Endothelial cell of umbilical vein (primary cell): ENCODE results near the gene CHL1.

ENCODE experiments used
- CTCF ChIP-seq, 2 donors: IDR thresholded peaks; 1 replicate in 1 of 2; 2 replicates in 1 of 2; pipeline ENCODE4 v1.5.1; 2011; ENCODE audit warnings: low read length in 2 of 2, mild to moderate bottlenecking in 2 of 2, moderate library complexity in 2 of 2, control low read depth in 1 of 2, inconsistent platforms in 1 of 2, low read depth in 1 of 2; ENCODE audit not compliant: insufficient read depth in 1 of 2; ENCODE audit errors: extremely low read depth in 1 of 2
- EZH2 ChIP-seq: IDR thresholded peaks from 2 replicates; pipeline ENCODE4 v1.6.1; 2012; ENCODE audit warnings: borderline replicate concordance, low read depth, mild to moderate bottlenecking, moderate library complexity, low read length, inconsistent platforms; ENCODE audit not compliant: severe bottlenecking
- GATA2 ChIP-seq: IDR thresholded peaks from 2 replicates; pipeline ENCODE4 v1.7.0; 2011; ENCODE audit warnings: low read depth, mild to moderate bottlenecking, moderate library complexity, mixed read lengths, low read length; ENCODE audit not compliant: insufficient read length, insufficient read depth
- JUN ChIP-seq: IDR thresholded peaks from 2 replicates; pipeline ENCODE4 v1.6.1; 2011; ENCODE audit warnings: borderline replicate concordance, low read depth; ENCODE audit not compliant: insufficient read length, insufficient read depth
- MAX ChIP-seq: IDR thresholded peaks from 2 replicates; pipeline ENCODE4 v1.6.1; 2011; ENCODE audit not compliant: insufficient read depth, insufficient read length
- MYC ChIP-seq: IDR thresholded peaks from one replicate; pipeline ENCODE4 v1.6.1; 2011; ENCODE audit warnings: mild to moderate bottlenecking, low read depth, low read length
- POLR2A ChIP-seq: IDR thresholded peaks from 2 replicates; pipeline ENCODE4 v1.6.1; 2012; ENCODE audit warnings: low read depth, mild to moderate bottlenecking, control low read depth, low read length
- POLR2AphosphoS5 ChIP-seq: IDR thresholded peaks from 2 replicates; pipeline ENCODE4 v1.6.1; 2012; ENCODE audit warnings: low read depth, mild to moderate bottlenecking, control low read depth, low read length, moderate library complexity; ENCODE audit not compliant: insufficient read depth

DNA sequence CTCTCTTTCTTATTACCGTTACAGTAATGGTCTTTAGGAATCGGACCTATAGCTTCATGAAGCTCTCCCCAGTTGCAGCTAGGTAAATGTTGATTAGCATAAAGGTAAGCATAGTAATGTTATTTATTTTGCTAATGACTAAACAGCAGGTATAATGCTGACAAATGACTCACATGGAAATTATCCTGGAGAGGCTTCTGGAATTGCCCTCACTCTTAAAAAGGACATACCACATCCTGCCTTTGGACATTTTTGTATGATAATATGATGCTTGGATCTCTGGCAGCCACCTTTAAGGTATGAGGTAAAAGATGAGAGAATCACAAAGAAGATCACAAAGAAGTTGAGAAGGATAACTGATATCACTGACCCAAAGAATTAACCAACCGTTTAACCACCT, 238.6 kb downstream of the CHL1 start:
- TF ChIP-seq CTCF (IDR thresholded peaks at IDR 0.05; ENCODE audit: extremely low read depth in 1 of 2, insufficient read depth in 1 of 2, low read depth in 1 of 2, low read length in 2 of 2), result no peak
- no peak for TF ChIP-seq POLR2A
- no peak for TF ChIP-seq MAX
- no peak for TF ChIP-seq EZH2
- no peak for TF ChIP-seq POLR2AphosphoS5
- no peak for TF ChIP-seq JUN
- TF ChIP-seq MYC, result no peak
- no peak for TF ChIP-seq GATA2
